ENCODE results near the gene SLC25A6. TPM values are rescaled to one million over a fixed set of nuclear protein-coding genes. Genes with fewer than 3 reads are reported as not detected.

SLC25A6 gene
- total and polyA plus RNA-seq, 2 of the 13 experiments (the other 11 are each of a cell fraction or from before 2014, with no cell fraction given), result 138 to 581 TPM

- 83% methylated on average over 13 of the region's 14 CpGs for WGBS (ENCODE audit: low lambda C conversion rate)
- DNase-seq (ENCODE audit: low spot score) (no peak), ATAC-seq (no peak), FAIRE-seq (no peak)
- intact Hi-C loops (cut with micrococcal nuclease; ENCODE audit: unreplicated experiment) (no loop called here), in situ Hi-C loops (cut with HindIII; ENCODE audit: extremely low pct_ligation_motif_present, low pct_unique_long_range_greater_than_20kb) (no loop called here)
- Histone ChIP-seq H3K4me3 (replicated peaks in 1 of 3; ENCODE audit: insufficient read depth in 1 of 3, low read depth in 2 of 3, low read length in 3 of 3) (no peak overlapping the region), H4K20me1 (ENCODE audit: insufficient read depth, low read length) (peaks cover 3% of the 10 kb centered on the region; the same call in 1 of the 2 replicates), H3K9me3 (ENCODE audit: low read length) (peaks cover 3% of the 10 kb centered on the region; the same call in 1 of the 2 replicates), H3K36me3 (replicated peaks in 1 of 2; ENCODE audit: control insufficient read depth in 1 of 2, insufficient read depth in 2 of 2, low read length in 2 of 2) (peaks cover 9 to 23% of the 10 kb centered on the region in 2 experiments; a peak in 4 of 5 replicates), H3K27me3 (ENCODE audit: control insufficient read depth in 1 of 2, insufficient read depth in 2 of 2, low read length in 2 of 2) (no peaks in the 10 kb centered on the region), H3K27ac (ENCODE audit: extremely low read length, insufficient read depth, low read length) (no peak overlapping the region), H3K9ac (ENCODE audit: insufficient read depth, low read depth, low read length) (no peak overlapping the region), H3K4me2 (ENCODE audit: low read depth, low read length) (no peak overlapping the region), H3K79me2 (ENCODE audit: insufficient read depth, low read length) (no peaks in the 10 kb centered on the region), H3K4me1 (ENCODE audit: insufficient read depth, low read length) (peaks cover 12% of the 10 kb centered on the region), H2AFZ (ENCODE audit: low read length) (no peak overlapping the region)
- BruUV-seq (replicated peaks), result no TSS peak
- POLR2A ChIA-PET, result no interaction called here
- CTCF ChIA-PET (ENCODE audit: low intra/inter-chr PET ratio, low total read pairs), result no interaction called here
- TF ChIP-seq BHLHE40 (IDR thresholded peaks at IDR 0.05; ENCODE audit: low read length), result no peak
- TF ChIP-seq, protein P1, sequence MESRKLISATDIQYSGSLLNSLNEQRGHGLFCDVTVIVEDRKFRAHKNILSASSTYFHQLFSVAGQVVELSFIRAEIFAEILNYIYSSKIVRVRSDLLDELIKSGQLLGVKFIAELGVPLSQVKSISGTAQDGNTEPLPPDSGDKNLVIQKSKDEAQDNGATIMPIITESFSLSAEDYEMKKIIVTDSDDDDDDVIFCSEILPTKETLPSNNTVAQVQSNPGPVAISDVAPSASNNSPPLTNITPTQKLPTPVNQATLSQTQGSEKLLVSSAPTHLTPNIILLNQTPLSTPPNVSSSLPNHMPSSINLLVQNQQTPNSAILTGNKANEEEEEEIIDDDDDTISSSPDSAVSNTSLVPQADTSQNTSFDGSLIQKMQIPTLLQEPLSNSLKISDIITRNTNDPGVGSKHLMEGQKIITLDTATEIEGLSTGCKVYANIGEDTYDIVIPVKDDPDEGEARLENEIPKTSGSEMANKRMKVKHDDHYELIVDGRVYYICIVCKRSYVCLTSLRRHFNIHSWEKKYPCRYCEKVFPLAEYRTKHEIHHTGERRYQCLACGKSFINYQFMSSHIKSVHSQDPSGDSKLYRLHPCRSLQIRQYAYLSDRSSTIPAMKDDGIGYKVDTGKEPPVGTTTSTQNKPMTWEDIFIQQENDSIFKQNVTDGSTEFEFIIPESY (CRISPR knock-in tag; IDR thresholded peaks at IDR 0.05), result no peak
- no peak for TF ChIP-seq TBX2 (CRISPR knock-in tag; IDR thresholded peaks at IDR 0.05; ENCODE audit: borderline replicate concordance)
- no peak for TF ChIP-seq SKI (IDR thresholded peaks at IDR 0.05; ENCODE audit: partially characterized antibody)
- no peak for TF ChIP-seq HES4 (CRISPR knock-in tag; IDR thresholded peaks at IDR 0.05; ENCODE audit: borderline replicate concordance)
- peak; percentile 41; the same call in 1 of the 2 replicates for TF ChIP-seq POLR2AphosphoS5 (IDR thresholded peaks at IDR 0.05; ENCODE audit: low read depth, low read length)
- TF ChIP-seq, protein P2, sequence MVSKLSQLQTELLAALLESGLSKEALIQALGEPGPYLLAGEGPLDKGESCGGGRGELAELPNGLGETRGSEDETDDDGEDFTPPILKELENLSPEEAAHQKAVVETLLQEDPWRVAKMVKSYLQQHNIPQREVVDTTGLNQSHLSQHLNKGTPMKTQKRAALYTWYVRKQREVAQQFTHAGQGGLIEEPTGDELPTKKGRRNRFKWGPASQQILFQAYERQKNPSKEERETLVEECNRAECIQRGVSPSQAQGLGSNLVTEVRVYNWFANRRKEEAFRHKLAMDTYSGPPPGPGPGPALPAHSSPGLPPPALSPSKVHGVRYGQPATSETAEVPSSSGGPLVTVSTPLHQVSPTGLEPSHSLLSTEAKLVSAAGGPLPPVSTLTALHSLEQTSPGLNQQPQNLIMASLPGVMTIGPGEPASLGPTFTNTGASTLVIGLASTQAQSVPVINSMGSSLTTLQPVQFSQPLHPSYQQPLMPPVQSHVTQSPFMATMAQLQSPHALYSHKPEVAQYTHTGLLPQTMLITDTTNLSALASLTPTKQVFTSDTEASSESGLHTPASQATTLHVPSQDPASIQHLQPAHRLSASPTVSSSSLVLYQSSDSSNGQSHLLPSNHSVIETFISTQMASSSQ (IDR thresholded peaks at IDR 0.05; ENCODE audit: low read depth), result no peak
- TF ChIP-seq, protein P2 (CRISPR knock-in tag; IDR thresholded peaks at IDR 0.05; ENCODE audit: borderline replicate concordance), result no peak
- peak; percentile 14; the same call in 1 of the 2 replicates for TF ChIP-seq POLR2AphosphoS2 (IDR thresholded peaks at IDR 0.05; ENCODE audit: low read depth, low read length)
These were observed 25.2 kb upstream of the SLC25A6 start for GRCh38 chrX:1416965-1417760.
